ENCODE results near the gene ITPKC.
"Not testable (repeated sequence)": the region's sequence is repeated elsewhere in the genome, so short reads cannot be mapped to it uniquely, and the experiment has no call there.

ITPKC gene

DNA sequence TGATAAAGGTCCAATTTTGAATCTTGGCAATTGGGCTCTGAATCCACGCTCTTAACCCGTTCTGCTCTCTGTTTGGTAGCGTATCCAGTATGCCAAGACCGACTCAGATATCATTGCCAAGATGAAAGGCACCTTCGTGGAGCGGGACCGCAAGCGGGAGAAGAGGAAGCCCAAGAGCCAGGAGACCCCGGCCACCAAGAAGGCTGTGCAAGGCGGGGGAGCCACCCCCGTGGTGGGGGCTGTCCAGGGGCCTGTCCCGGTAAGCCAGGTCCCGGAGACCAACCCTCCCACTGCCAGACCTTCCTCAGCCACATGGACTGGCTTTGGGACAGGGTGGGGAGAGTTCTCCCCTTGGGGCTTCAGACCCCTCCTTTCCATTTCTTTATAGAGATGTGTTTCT, 42.4 kb downstream of the ITPKC start:
- no peak for DNase-seq

DNA sequence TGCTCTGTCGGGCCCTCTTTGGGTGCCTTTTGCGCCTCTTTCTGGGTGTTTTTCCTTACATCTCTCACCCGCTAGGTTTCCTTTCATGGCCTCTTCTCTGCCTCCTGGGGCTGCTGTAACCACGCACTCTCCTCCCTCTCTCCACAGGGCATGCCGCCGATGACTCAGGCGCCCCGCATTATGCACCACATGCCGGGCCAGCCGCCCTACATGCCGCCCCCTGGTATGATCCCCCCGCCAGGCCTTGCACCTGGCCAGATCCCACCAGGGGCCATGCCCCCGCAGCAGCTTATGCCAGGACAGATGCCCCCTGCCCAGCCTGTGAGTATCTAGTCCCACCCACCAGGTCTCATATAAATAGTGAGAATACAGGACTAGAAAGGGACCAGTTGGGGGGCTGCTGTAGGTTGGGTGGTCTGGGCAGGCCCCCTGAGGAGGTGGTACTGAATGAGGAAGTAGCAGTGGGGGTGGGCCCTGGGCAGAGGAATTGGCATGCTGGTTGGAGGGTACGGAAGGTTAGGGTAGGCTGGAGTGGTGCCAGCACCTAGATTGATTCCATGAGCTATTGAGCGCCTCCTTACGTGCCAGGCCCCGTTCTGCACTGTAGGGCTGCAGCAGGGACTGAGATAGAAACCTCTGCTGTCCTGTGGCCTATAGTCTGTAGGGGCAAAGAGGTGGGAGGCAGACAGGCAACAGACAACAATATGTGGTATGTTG, 46.0 kb downstream of the ITPKC start:
- DNase-seq, result no peak

DNA sequence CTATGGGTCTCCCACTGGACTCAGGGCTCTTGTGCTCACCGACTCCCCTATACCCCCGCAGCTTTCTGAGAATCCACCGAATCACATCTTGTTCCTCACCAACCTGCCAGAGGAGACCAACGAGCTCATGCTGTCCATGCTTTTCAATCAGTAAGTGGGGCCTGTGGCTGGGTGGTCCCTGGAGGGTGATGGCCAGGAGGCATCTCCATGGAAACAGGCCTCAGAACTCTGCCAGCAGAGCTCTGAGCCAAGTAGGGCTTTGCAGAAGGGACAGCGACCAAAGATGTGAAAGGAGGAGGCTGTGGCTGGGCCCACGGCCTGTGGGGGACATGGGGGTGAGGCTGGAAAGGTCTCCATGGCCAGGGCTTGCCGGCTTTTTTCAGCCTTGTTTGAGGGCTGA, 46.6 kb downstream of the ITPKC start:
- DNase-seq, result peak in 11 of 51 donors; percentile 1 to 49 (median 20)

DNA sequence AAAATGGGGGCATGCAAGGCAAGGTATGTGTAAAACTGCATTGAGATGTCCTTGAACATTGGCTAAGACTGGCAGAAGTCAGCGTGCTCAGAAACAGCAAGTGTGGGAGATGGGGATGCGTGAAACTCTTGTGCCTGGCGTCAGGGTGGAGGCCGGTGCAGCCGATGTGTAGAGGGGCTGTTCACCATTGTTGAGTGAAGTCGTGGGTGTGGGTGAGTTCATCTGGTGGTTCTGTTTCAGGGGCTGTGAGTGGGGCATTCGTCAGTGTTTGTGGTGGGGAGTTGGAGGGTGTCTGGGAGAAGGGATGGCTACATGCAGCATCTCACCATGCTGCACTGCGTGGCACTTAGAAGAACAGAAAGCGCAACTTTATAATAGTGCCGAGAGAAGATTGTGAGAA, 47.1 kb downstream of the ITPKC start:
- DNase-seq, result peak in 1 of 51 donors; percentile 19

DNA sequence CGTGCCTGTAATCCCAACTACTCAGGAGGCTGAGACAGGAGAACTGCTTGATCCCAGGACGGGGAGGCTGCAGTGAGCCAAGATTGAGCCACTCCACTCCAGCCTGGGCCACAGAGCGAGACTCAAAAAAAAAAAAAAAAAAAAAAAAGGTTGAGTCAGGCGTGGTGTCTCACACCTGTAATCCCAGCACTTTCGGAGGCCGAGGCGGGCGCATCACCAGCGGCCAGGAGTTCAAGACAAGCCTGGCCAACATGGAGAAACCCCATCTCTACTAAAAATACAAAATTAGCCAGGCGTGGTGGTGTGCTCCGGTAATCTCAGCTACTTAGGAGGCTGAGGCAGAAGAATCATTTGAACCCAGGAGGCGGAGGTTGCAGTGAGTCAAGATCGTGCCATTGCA, 49.5 kb downstream of the ITPKC start:
- DNase-seq, result not testable (repeated sequence)

DNA sequence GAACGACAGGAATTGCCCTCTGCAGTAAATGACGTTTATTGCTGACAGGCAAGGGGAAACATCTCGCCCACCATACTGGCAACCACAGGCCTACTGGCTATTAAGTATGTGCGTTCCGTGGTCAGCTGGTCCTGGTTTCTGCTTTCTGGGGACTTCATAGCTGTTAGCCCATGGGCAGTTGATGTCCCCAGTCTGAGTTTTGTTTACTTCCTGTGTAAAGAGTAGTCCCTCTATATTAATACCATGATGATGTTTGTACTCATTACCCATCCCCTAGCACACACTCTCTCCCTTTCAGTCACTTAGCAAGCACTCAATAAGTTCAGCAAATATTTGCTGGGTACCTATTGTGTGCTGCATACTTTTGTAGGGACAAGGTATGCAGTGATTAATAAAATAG, 52.0 kb downstream of the ITPKC start:
- DNase-seq, result no peak

DNA sequence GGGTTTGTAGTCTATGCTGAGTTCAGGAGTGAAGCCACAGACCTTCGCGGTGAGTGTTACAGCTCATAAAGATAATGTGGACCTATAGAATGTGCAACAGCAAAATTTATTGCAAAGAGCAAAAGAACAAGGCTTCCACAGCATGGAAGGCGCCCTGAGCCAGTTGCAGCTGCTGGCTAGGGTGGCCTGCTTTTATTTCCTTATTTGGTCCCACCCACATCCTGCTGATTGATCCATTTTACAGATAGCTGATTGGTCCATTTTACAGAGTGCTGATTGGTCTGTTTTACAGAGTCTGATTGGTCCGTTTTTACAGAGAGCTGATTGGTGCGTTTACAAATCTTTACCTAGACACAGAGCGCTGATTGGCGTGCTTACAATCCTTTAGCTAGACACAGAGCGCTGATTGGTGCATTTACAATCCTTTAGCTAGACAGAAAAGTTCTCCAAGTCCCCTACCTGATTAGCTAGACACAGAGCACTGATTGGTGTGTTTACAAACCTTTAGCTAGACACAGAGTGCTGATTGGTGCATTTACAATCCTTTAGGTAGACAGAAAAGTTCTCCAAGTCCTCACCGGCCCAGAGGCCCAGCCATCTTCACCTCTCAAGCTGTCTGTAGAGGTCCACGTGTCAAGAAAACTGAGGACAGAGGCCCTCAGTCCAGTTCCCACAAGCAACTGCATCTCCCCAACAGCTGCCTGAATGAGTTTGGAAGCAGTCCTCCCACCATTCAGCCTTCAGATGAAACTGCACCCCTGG, 54.4 kb downstream of the ITPKC start:
- not testable (repeated sequence) for DNase-seq

DNA sequence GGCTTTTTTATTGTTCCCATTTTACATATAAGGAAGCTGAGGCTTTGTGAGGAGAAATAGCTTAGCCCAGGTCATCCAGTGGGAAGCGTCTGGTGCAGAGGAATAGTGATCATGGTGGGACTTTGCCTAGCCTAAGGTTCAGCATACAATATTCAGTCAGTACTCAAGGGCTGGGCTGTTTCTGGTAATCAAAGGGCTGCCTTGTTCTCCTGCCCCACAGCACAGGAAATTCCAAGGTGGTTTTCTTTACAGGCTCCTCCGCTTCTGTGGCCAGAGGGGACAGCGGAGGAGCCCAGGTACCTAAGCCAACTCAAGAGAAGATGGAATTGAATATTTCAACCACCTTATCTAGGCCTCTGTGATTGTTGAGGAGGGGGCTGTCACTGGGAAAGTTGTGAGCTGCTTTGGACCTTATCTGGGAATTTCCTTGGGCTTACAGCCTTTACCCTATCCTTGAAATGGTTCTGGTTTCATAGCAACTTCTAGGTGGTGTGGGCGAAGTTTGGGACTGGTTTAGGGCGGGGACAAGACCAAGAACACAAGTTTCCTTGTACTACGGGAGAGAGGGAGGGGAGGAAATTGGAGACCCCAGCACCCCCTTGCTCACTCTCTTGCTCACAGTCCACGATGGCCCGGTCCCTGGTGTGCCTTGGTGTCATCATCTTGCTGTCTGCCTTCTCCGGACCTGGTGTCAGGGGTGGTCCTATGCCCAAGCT, 58.2 kb downstream of the ITPKC start, which contains the start of gene MIA:
MIA (plus strand) TSS at position 606 of the 716 bp plus-strand sequence; CDS start at position 628, 22 bp downstream.
- no peak for DNase-seq

DNA sequence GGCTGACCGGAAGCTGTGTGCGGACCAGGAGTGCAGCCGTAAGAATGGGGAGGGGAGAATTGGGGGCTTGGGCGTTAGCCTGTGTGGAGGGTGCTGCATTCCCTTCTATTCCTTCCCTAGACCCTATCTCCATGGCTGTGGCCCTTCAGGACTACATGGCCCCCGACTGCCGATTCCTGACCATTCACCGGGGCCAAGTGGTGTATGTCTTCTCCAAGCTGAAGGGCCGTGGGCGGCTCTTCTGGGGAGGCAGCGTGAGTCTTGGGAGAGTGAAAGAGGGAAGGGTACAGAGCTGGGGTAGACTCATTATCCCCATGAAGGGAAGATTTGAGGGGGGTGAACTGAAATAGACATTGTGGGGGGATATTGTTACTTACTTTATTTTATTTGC, 58.7 kb downstream of the ITPKC start:
- DNase-seq, result no peak

DNA sequence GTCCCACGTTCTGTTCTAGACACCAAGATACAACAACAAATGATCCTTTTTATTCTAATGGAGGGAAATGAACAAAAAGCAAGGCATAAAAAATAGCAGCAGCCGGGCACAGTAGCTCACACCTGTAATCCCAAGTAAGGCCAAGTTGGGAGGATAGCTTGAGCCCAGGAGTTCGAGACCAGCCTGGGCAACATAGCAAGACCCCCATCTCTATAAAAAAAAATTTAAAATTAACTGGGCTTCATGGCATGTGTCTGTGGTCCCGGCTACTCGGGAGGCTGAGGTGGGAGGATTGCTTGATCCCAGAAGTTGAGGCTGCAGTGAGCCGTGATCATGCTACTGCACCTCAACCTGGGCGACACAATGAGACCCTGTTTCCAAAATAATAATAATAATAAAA, 59.5 kb downstream of the ITPKC start:
- no peak for DNase-seq

DNA sequence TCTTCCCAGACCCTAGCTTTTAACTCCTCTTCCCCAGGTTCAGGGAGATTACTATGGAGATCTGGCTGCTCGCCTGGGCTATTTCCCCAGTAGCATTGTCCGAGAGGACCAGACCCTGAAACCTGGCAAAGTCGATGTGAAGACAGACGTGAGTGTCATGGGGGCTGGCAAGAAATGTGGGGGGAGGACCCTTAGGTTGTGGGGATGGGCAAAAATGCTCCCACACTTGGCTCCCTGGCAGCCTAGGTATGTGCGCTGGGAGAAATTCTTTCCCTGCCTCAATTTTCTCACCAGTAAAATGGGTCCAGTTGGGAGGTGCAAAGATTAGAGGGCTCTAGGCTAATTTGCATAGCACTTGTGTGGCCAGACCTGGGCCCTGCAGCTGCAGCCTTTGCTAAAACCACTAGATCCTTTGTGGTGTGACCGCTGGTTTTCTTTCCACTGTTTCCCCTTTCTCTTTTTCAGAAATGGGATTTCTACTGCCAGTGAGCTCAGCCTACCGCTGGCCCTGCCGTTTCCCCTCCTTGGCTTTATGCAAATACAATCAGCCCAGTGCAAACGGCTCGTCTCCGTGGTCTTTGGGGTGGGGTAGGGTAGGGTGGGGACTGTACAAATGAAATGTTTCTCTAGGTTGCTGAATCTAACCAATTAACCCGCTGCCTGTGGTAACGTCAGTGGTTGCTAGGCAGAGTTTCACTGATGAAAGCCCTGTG, 60.2 kb downstream of the ITPKC start:
- peak in 45 of 51 donors; percentile 25 to 94 (median 79) for DNase-seq

DNA sequence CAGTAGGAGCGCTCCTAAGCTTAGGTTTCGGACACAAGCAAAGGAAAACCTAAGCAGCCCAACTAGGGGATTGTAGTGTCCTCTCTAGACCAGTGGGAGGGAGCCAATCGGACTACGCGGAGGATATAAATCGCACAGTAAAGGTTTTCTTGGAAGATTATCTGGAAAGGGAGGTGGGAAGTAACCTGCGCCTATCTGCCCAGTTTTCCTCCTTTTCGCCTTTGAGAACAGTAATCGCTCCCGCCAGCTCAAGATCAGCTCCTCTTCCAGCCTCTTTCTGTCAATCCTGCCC, 60.7 kb downstream of the ITPKC start:
- peak in 4 of 51 donors; percentile 64 to 89 (median 77) for DNase-seq

DNA sequence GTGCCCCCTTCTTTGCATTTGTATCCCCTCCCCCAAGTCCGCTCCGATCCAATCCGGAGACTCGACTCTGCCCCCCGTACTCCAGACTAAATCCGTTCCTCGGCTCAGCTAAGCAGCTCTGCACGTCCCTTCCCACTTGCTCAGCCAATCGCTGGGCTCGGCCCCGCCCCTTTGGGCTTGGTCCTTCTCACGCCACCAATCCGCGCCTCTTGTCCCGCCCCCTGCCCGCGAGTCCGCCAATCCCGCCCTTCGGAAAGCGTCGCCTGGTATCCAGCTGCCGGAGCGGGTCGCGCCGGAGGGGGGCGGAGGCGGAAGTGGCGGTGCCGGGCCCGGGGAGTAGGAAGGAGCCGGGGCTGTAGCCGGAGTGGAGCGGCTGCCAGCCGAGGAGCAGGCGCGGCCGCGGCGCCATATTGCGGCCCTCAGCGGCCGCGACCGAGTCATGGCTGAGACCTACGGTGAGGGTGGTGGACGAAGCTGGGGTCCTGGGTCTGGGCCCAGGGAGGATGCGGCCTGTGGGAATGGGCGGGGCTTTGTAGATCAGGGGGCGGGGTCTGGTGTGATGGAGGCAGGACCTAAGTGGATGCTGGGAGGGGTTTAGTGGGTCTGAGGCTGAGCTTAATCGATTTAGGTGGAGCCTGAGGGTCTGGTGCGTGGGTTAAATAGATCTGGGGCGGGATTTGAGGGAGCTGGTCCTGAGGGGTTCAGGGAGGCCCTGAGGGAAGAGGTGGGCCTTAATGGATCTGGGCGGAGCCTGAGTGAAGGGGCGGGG, 61.2 kb downstream of the ITPKC start, which contains the start of gene RAB4B:
RAB4B (plus strand) TSS at position 311 of the 769 bp plus-strand sequence; CDS start at position 440, 129 bp downstream.
- peak; percentile 92 to 100 (median 99) for DNase-seq

DNA sequence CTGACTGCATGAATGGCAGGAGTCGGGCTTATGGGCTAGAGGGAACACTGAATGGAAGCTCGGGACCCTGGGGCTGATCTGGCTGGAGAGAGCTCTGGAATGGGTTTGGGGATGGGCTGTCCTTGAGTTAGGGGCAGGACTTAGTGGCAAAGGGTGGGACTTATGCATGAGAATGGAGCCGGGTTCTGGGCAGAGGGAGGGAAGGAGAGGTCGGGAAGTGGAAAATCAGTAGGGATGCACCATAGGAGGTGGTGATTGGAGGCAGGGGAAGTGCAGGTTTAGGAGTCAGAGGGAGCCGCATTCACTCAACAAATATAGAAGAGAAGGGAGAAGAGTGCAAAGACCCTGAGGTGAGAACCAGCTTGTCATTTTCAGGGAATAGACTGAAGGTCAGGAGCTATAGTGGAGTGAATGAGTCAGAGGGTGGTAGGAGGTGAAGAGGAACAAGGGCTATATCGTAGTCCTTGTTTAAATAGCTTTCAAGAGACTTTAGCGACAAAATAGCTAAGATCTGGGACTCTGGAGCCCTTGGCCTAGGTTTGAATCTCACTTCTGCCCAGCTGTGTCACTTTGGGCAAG, 61.9 kb downstream of the ITPKC start:
- DNase-seq, result no peak

DNA sequence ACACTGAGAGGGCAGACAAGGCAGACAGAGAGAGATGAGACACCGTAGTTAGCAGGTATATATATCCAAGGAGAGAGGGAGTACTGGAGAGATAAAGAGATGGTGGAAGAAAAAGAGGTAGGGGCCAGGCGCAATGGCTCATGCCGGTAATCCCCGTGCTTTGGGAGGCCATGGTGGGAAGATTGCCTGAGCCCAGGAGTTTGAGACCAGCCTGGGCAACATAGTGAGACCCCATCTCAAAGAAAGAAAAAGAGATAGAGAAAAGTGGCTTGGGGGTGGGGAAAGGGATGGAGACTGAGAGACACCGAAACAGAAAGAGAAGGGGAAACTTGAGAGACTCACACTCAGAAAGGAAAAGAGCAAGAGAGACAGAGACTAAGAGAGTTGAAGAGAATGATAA, 63.7 kb downstream of the ITPKC start:
- DNase-seq, result no peak

DNA sequence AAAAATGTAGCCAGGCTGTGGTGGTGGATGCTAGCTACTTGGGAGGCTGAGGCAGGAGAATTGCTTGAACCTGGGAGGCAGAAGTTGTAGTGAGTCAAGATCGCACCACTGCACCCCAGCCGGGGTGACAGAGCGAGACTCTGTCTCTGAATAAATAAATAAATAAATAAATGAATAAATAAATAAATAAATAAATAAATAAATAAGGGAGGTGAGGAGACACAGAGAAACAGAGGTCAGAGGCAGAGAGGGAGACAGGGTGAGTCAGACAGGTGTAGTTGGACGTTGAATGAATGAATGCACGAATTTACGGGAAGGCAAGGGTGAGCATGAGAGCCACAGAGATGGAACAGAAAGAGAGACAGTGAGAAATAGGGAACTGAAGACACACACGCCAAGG, 64.2 kb downstream of the ITPKC start:
- no peak for DNase-seq

DNA sequence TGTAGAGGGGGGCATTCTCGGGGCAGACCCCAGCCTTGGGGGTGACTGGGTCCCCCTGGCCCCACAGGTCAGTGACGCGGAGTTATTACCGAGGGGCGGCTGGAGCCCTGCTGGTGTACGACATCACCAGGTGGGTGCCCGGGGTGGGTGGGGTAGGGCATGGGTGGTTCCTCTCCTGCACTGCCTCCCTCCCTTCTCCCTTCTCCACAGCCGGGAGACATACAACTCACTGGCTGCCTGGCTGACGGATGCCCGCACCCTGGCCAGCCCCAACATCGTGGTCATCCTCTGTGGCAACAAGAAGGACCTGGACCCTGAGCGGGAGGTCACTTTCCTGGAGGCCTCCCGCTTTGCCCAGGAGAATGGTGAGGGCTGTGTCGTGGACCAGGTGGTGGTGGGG, 66.8 kb downstream of the ITPKC start:
- no peak for DNase-seq

DNA sequence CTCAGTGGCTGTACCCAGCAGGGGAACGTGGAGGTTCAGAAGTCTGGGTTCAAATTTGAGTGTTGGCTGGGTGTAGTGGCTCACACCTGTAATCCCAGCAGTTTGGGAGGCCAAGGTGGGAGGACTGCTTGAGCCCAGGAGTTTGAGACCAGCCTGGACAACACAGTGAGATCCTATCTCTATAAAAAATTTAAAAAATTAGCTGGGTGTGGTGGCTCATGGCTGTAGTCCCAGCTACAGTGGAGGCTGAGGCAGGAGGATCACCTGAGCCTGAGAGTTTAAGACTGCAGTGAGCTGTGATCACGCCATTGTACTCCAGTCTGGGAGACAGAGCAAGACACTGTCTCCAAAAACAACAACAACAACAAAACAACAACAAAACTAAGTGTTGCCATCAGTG, 67.2 kb downstream of the ITPKC start:
- not testable (repeated sequence) for DNase-seq

DNA sequence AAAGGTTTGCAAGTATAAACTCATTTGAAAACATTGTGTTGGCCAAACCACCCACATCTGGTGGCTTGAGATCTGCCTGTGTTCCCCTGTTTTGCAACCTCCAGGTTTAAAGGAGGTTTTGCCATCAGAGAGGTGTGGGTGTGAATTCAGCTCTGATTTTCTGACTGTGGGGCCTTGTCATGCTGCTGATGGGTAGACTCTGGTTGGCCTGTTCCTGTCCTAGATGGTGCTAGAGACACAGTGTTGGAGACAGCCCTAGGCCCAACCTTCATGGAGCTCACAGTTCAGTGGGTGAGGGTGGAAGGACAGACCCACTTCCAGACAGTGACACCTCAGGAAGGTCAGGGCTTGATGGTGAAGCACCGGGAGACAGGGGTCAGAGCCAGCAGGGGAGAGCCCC, 68.6 kb downstream of the ITPKC start:
- no peak for DNase-seq
